PC-3 (cell line): ENCODE results near the gene C19orf33. TPM values are rescaled to one million over a fixed set of nuclear protein-coding genes. Genes with fewer than 3 reads are reported as not detected.

Source experiments
- ATAC-seq: fragments of 200-7000 bp; cut with Tn5 transposase; 2 replicates; pipeline ENCODE4 v1.9.1; 2020; ENCODE audit warnings: mild to moderate bottlenecking, moderate library complexity
- BruUV-seq: library from RNA; stranded (reverse); fragments of 400-500 nt; replicated peaks from 2 replicates; lab custom pipeline; 2021; lab: Mats Ljungman, UMichigan
- CTCF ChIA-PET: fragments of 300-600 bp; sonication (Branson Sonifier 250); formaldehyde crosslinking; loops from one replicate; lab custom pipeline; 2022; ENCODE audit warnings: antibody characterized with exemption; lab: Charles Lee
- POLR2A ChIA-PET: fragments of 300-600 bp; sonication (Branson Sonifier 250); formaldehyde crosslinking; loops from one replicate; lab custom pipeline; 2022; ENCODE audit warnings: antibody characterized with exemption; ENCODE audit not compliant: unreplicated experiment; lab: Charles Lee
- DNase-seq: peaks from one replicate; pipeline ENCODE4 v3.0.0-alpha.2; 2015
- H2AFZ ChIP-seq: fragments of 300-600 bp; sonication (generic); 2 replicates; pipeline ENCODE4 v1.6.0; 2016; ENCODE audit warnings: antibody characterized with exemption, low read length
- H3F3A ChIP-seq: fragments of 300-600 bp; sonication (generic); one replicate; pipeline ENCODE4 v1.6.0; 2017; ENCODE audit warnings: antibody characterized with exemption, low read length, control low read depth, mild to moderate bottlenecking; ENCODE audit not compliant: unreplicated experiment
- H3K27ac ChIP-seq: fragments of 300-600 bp; sonication (generic); 2 replicates; pipeline ENCODE4 v1.5.1; 2016; ENCODE audit warnings: mild to moderate bottlenecking, low read length
- H3K27me3 ChIP-seq: fragments of 300-600 bp; sonication (generic); 2 replicates; pipeline ENCODE4 v1.6.1; 2016; ENCODE audit warnings: low read length, mixed read lengths
- H3K36me3 ChIP-seq: fragments of 300-600 bp; sonication (generic); 2 replicates; pipeline ENCODE4 v1.6.1; 2016; ENCODE audit warnings: low read depth, mixed run types, low read length, mixed read lengths
- H3K4me1 ChIP-seq: fragments of 300-600 bp; sonication (generic); 2 replicates; pipeline ENCODE4 v1.5.1; 2016; ENCODE audit warnings: low read length; ENCODE audit not compliant: insufficient read depth
- H3K4me2 ChIP-seq: fragments of 300-600 bp; sonication (generic); 2 replicates; pipeline ENCODE4 v1.6.0; 2016; ENCODE audit warnings: low read length
- H3K4me3 ChIP-seq: fragments of 300-600 bp; sonication (generic); 2 replicates; pipeline ENCODE4 v1.5.1; 2016; ENCODE audit warnings: mild to moderate bottlenecking, low read length, mixed read lengths
- H3K79me2 ChIP-seq: fragments of 300-600 bp; sonication (generic); 2 replicates; pipeline ENCODE4 v1.6.1; 2017; ENCODE audit warnings: low read length, mixed read lengths
- H3K9ac ChIP-seq: fragments of 300-600 bp; sonication (generic); 2 replicates; pipeline ENCODE4 v1.6.0; 2016; ENCODE audit warnings: mild to moderate bottlenecking, low read length
- H3K9me2 ChIP-seq: fragments of 300-600 bp; sonication (generic); replicated peaks from 2 replicates; pipeline ENCODE4 v1.6.1; 2016; ENCODE audit warnings: mixed run types, low read length, mixed read lengths
- H3K9me3 ChIP-seq: fragments of 300-600 bp; sonication (generic); 2 replicates; pipeline ENCODE4 v1.6.1; 2016; ENCODE audit warnings: low read length, mixed read lengths
- H4K20me1 ChIP-seq: fragments of 300-600 bp; sonication (generic); 2 replicates; pipeline ENCODE4 v1.6.1; 2016; ENCODE audit warnings: low read length, mixed read lengths
- CTCF ChIP-seq: fragments of 300-600 bp; sonication (generic); conservative IDR thresholded peaks from 2 replicates; pipeline ENCODE4 v1.5.1; 2017; ENCODE audit warnings: antibody characterized with exemption, low read depth, mild to moderate bottlenecking, low read length
- EZH2 ChIP-seq: fragments of 300-600 bp; sonication (generic); IDR thresholded peaks from one replicate; pipeline ENCODE4 v1.6.1; 2017; ENCODE audit warnings: antibody characterized with exemption, mild to moderate bottlenecking, low read length; ENCODE audit not compliant: unreplicated experiment
- EZH2phosphoT487 ChIP-seq: fragments of 300-600 bp; sonication (generic); IDR thresholded peaks from 2 replicates; pipeline ENCODE4 v1.6.1; 2018; ENCODE audit warnings: mild to moderate bottlenecking, antibody characterized with exemption, low read length, borderline replicate concordance
- intact Hi-C: fragments of 100-400 bp; cut with micrococcal nuclease; formaldehyde crosslinking; loops from 2 replicates; pipeline ENCODE4 v1.9.0; 2023
- total RNA-seq: library from RNA; depleted of rRNA; stranded (reverse); fragments of >200 nt; gene quantifications from 2 replicates; pipeline ENCODE4 v1.2.3, GENCODE V29; 2014

Gene C19orf33
- total RNA-seq, 1 experiment from 2014 or later = 212 TPM

GRCh38 chr19:38310986-38311385 lies 6.9 kb downstream of the C19orf33 start:
- DNase-seq (no peak), ATAC-seq (no peak)
- H3F3A ChIP-seq = no peaks in the 10 kb centered on the region
- H3K4me1 ChIP-seq = no peaks in the 10 kb centered on the region
- TF ChIP-seq EZH2phosphoT487 (no peak), CTCF (no peak), EZH2 (no peak)
- H4K20me1 ChIP-seq = no peaks in the 10 kb centered on the region
- ChIA-PET CTCF (no interaction called here), POLR2A (no interaction called here)
- H3K9ac ChIP-seq = no peak overlapping the region
- H2AFZ ChIP-seq = no peak overlapping the region
- H3K4me3 ChIP-seq = no peak overlapping the region
- no peaks in the 10 kb centered on the region for H3K36me3 ChIP-seq
- no peaks in the 10 kb centered on the region for H3K9me3 ChIP-seq
- H3K9me2 ChIP-seq = no peaks in the 10 kb centered on the region
- BruUV-seq = no TSS peak
- no peak overlapping the region for H3K4me2 ChIP-seq
- intact Hi-C loops = no loop called here
- no peak overlapping the region for H3K27ac ChIP-seq
- H3K27me3 ChIP-seq = no peaks in the 10 kb centered on the region
- H3K79me2 ChIP-seq = peaks cover 20% of the 10 kb centered on the region

GRCh38 chr19:38315657-38316476 lies 11.8 kb downstream of the C19orf33 start, which contains the start of gene YIF1B:
Gene YIF1B (minus strand): TSS chr19:38315947. CDS start chr19:38315917, 30 bp downstream.
- peak; percentile 89 for ATAC-seq
- no TSS peak for BruUV-seq
- intact Hi-C loops = no loop called here

More at GRCh38 chr19:38315657-38316476, 11.8 kb downstream of the C19orf33 start, which contains the start of gene YIF1B:
- Histone ChIP-seq H3K4me2 (peak within 1 kb of the TSS; percentile 89), H3K27ac (peak within 1 kb of the TSS; percentile 51), H3K79me2 (peaks cover 20% of the 10 kb centered on the region), H2AFZ (peak within 1 kb of the TSS; percentile 80), H3K4me3 (peak within 1 kb of the TSS; percentile 80), H3K4me1 (peaks cover 5% of the 10 kb centered on the region; the same call in 1 of the 2 replicates), H3K27me3 (no peaks in the 10 kb centered on the region), H3K36me3 (no peaks in the 10 kb centered on the region), H3K9me2 (no peaks in the 10 kb centered on the region), H4K20me1 (no peaks in the 10 kb centered on the region), H3K9ac (peak within 1 kb of the TSS; percentile 67), H3K9me3 (no peaks in the 10 kb centered on the region), H3F3A (no peaks in the 10 kb centered on the region)
- no peak for TF ChIP-seq EZH2phosphoT487
- TF ChIP-seq CTCF = no peak
- no peak for TF ChIP-seq EZH2
- peak; percentile 91 for DNase-seq
- ChIA-PET POLR2A (no interaction called here), CTCF (no interaction called here)
